PC-3 (cell line): Measurements from ENCODE around the gene PTP4A1.

Experiments
- EZH2 ChIP-seq: fragments of 300-600 bp; sonication (generic); IDR thresholded peaks from one replicate; pipeline ENCODE4 v1.6.1; 2017; ENCODE audit warnings: antibody characterized with exemption, mild to moderate bottlenecking, low read length; ENCODE audit not compliant: unreplicated experiment
- EZH2phosphoT487 ChIP-seq: fragments of 300-600 bp; sonication (generic); IDR thresholded peaks from 2 replicates; pipeline ENCODE4 v1.6.1; 2018; ENCODE audit warnings: mild to moderate bottlenecking, antibody characterized with exemption, low read length, borderline replicate concordance
- TF ChIP-seq, protein P1 (sequence below): fragments of 300-600 bp; sonication (generic); conservative IDR thresholded peaks from 2 replicates; pipeline ENCODE4 v1.5.1; 2017; ENCODE audit warnings: antibody characterized with exemption, low read depth, mild to moderate bottlenecking, low read length

DNA sequence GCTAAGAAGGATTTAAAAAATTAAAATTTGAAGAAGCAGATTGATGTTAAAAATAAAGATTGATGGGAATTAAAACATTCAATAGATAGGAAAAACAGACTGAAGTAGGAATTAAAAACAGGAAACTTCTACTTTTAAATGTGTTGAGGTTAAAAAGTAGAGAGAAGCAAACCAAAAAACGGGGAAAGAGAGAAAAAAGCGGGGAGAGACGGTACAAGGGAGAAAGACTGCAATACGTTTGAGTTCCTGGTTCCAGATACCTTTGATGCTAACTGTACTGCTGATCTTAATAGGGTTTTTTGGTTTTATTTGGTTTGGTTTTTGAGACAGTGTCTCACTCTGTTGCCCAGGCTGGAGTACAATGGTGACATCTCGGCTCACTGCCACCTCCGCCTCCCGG, 27.0 kb downstream of the PTP4A1 start:
- TF ChIP-seq EZH2 (no peak), EZH2phosphoT487 (no peak)
- TF ChIP-seq, protein P1, sequence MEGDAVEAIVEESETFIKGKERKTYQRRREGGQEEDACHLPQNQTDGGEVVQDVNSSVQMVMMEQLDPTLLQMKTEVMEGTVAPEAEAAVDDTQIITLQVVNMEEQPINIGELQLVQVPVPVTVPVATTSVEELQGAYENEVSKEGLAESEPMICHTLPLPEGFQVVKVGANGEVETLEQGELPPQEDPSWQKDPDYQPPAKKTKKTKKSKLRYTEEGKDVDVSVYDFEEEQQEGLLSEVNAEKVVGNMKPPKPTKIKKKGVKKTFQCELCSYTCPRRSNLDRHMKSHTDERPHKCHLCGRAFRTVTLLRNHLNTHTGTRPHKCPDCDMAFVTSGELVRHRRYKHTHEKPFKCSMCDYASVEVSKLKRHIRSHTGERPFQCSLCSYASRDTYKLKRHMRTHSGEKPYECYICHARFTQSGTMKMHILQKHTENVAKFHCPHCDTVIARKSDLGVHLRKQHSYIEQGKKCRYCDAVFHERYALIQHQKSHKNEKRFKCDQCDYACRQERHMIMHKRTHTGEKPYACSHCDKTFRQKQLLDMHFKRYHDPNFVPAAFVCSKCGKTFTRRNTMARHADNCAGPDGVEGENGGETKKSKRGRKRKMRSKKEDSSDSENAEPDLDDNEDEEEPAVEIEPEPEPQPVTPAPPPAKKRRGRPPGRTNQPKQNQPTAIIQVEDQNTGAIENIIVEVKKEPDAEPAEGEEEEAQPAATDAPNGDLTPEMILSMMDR, result no peak
